ENCODE data around the gene NLN. TPM values are rescaled to one million over a fixed set of nuclear protein-coding genes. Genes with fewer than 3 reads are reported as not detected.
"Not testable (repeated sequence)": the region's sequence is repeated elsewhere in the genome, so short reads cannot be mapped to it uniquely, and the experiment has no call there.

NLN gene
- total RNA-seq, 4 donors from 2014 or later: 8.4 to 31.6 (median 14.5) TPM

DNA sequence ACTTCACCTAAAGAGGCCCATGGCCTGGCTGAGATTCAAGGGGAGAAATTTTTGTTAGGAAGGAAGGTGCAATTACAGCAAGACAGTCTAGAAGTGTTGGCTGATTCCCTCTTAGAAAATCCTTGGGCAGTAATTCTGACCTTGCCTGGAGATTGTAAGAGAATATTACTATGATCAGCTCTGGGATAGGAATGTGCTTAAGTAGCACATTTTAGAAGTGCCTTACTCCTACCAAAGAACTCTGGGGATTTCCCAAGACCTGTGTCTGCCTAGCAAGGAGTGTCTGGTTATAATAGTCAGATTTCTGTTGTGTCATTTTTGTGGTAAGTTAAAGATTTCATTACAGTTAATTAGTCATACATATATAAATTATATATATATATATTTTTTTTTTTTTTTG, 52.3 kb downstream of the NLN start:
- TF ChIP-seq, protein P1, sequence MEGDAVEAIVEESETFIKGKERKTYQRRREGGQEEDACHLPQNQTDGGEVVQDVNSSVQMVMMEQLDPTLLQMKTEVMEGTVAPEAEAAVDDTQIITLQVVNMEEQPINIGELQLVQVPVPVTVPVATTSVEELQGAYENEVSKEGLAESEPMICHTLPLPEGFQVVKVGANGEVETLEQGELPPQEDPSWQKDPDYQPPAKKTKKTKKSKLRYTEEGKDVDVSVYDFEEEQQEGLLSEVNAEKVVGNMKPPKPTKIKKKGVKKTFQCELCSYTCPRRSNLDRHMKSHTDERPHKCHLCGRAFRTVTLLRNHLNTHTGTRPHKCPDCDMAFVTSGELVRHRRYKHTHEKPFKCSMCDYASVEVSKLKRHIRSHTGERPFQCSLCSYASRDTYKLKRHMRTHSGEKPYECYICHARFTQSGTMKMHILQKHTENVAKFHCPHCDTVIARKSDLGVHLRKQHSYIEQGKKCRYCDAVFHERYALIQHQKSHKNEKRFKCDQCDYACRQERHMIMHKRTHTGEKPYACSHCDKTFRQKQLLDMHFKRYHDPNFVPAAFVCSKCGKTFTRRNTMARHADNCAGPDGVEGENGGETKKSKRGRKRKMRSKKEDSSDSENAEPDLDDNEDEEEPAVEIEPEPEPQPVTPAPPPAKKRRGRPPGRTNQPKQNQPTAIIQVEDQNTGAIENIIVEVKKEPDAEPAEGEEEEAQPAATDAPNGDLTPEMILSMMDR (IDR thresholded peaks at IDR 0.05): no peak
- DNase-seq (ENCODE audit: low spot score) (no peak), ATAC-seq (ENCODE audit: low FRiP score) (peak; percentile 94)

DNA sequence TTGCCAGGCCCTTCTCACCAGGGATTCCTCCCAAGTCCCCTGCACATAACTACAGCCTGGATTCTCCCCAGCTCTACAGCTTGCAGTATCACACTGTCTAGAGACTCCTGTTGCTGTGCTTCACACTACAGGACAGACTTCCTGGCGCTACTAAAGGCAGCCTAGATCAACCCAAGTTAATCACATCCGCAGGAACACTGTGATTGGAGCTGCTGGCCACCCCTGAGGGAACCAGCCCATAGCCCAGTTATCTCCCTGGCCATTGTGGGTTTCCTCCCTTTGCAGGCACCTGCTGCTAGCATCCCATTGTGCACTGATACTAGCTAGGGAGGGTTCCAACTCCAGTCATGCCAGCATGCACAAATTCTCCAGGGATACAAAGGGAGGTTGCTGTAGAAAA, 53.5 kb downstream of the NLN start:
- TF ChIP-seq, protein P1 (IDR thresholded peaks at IDR 0.05): no peak
- ATAC-seq (ENCODE audit: low FRiP score) (no peak), DNase-seq (ENCODE audit: low spot score) (no peak)

DNA sequence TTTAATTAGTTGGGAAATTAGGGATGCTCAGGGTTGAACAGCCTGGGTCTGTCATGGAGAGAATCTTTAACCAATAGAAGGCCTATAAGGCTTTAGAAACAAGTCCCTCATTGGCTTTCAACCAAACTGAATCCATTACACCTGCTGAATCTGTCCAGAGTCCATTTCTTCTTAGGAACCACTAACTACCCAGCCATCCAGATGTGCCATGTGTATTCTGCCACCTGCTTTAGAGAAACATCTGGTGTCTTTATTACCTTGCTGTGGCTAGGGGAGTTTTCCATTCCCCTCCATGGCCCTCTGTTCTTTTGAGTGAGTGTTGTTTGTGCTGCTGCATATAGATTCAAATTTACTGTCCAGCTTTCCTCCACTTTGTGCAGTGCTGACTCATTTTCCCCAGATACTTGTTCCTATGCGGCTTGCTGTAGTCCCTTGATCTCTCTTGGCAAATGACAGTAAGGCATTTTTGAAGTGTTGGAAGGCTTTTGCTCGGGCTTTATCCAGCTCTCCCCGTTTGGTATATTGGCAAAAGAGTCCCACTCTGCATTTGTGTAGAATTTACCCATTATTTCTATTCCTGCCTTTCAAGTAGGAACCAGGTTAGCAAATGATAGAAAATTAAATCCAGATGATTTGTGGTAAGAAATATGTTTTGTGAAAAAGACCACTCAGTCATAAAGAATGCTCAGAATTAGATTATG, 54.6 kb downstream of the NLN start:
- DNase-seq (ENCODE audit: low spot score): no peak
- TF ChIP-seq, protein P1 (IDR thresholded peaks at IDR 0.05): no peak
- no peak for ATAC-seq (ENCODE audit: low FRiP score)

DNA sequence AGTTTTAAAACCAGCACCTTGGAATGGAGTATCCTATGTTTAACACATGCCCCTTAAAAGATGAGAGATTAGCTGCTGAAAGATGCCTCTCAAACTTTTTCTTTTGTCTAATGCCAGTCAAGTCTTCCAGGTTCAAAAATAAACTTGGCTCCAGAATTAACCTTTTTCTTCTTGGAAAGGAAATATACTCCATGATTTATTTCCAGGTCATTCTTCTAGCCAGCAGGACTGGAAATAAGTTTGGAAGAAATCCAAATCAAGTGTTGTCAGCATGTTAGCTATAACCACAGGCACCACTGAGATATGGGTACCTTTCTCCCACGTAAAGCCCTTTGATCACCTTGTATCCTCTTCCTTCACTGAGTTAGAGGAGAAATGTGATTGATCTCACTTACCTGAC, 56.1 kb downstream of the NLN start:
- ATAC-seq (ENCODE audit: low FRiP score): no peak
- no peak for DNase-seq (ENCODE audit: low spot score)
- TF ChIP-seq, protein P1 (IDR thresholded peaks at IDR 0.05): no peak

DNA sequence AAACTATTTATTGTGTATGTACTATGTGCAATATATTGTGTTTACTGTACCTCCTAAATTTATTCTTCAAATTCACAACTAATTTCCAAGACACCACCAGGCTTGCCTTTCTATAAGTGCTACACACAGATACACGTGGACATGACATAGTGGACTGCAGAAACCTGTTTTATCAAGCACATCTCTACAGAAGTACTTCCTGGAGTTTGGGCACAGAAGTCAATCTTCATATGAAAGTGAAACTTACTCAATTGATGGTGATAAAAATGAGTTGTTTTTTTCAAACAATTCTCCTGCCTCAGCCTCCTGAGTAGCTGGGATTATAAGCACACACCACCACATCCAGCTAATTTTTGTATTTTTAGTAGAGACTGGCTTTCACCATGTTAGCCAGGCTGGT, 57.6 kb downstream of the NLN start:
- DNase-seq (ENCODE audit: low spot score): no peak
- no peak for ATAC-seq (ENCODE audit: low FRiP score)
- TF ChIP-seq, protein P1 (IDR thresholded peaks at IDR 0.05): no peak

DNA sequence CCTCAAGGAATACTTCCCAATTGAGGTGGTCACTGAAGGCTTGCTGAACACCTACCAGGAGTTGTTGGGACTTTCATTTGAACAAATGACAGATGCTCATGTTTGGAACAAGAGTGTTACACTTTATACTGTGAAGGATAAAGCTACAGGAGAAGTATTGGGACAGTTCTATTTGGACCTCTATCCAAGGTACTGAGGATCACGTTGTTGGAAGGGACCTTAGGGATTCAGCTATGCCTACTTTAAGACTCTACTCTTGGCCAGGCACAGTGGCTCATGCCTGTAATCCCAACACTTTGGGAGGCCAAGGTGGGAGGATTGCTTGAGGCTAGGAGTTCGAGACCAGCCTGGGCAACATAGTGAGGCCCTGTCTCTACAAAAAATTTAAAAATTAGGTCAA, 66.3 kb downstream of the NLN start:
- not testable (repeated sequence) for ATAC-seq (ENCODE audit: low FRiP score); DNase-seq (ENCODE audit: low spot score)

DNA sequence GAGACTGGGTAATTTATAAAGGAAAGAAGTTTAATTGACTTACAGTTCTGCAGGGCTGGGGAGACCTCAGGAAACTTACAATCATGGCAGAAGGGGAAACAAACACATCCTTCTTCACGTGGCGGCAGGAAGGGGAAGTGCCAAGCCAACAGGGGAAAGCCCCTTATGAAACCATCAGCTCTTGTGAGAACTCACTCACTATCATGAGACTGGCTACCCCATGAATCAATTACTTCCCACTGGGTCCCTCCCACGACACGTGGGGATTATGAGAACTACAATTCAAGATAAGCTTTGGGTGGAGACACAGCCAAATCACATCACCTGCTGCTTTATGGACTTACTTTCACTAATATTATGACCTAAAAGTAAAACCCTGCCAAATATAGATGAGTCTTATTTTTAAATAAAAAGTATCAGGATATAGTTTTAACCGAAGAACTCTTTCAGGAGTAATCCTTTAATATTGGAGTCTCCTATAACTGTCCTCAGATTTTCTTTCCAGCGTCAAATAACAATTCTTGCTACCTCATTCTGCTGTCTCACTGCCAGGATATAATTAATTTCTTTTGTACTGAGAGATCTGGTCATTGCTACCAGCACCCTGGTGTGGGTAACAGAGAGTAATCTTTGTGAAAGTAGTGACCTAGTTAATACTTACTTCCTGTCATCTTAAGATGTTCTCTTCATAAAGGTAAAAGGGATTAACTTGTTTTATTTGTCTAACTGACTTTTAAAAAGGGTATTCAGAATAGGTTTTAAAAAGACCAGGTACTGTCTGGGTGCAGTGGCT, 68.6 kb downstream of the NLN start:
- ATAC-seq (ENCODE audit: low FRiP score) (no peak), DNase-seq (ENCODE audit: low spot score) (no peak)
- TF ChIP-seq, protein P1 (IDR thresholded peaks at IDR 0.05): no peak

Data from omental fat pad (tissue), 4 donors.